Heart right ventricle (tissue), 16 donors: ENCODE results near the gene CPT1A. TPM values are rescaled to one million over a fixed set of nuclear protein-coding genes. Genes with fewer than 3 reads are reported as not detected.

Experiments used
- ATAC-seq, 8 donors: fragments of 200-7000 bp; cut with Tn5 transposase; one replicate each; pipeline ENCODE4 v1.9.1; 2020; ENCODE audit warnings: mild to moderate bottlenecking in 8 of 8, moderate library complexity in 8 of 8, moderate number of reproducible peaks in 1 of 8
- DNase-seq, 2 donors: peaks; one replicate each; pipeline ENCODE4 v3.0.0-alpha.2; 2020
- H3K27ac ChIP-seq, 10 donors: fragments of 200-600 bp; sonication (generic) in 2 of 10; one replicate each; pipeline versions ENCODE4 v1.5.0 to v1.8.0; 2020 to 2022; ENCODE audit warnings: mild to moderate bottlenecking in 3 of 10
- H3K27me3 ChIP-seq, 7 donors: fragments of 200-600 bp; one replicate each; pipeline ENCODE4 v1.8.0; 2021 to 2022; ENCODE audit warnings: mild to moderate bottlenecking in 2 of 7
- H3K36me3 ChIP-seq, 9 donors: fragments of 200-600 bp; sonication (generic) in 1 of 9; one replicate each; pipeline versions ENCODE4 v1.5.0 to v1.8.0; 2020 to 2022; ENCODE audit warnings: mild to moderate bottlenecking in 2 of 9
- H3K4me1 ChIP-seq, 9 donors: fragments of 200-600 bp; sonication (generic) in 1 of 9; one replicate each; pipeline versions ENCODE4 v1.5.0 to v1.8.0; 2020 to 2022; ENCODE audit warnings: mild to moderate bottlenecking in 4 of 9
- H3K4me3 ChIP-seq, 10 donors: fragments of 200-600 bp; sonication (generic) in 2 of 10; one replicate each; pipeline versions ENCODE4 v1.5.0 to v1.8.0; 2020 to 2022; ENCODE audit warnings: mild to moderate bottlenecking in 7 of 10, moderate library complexity in 2 of 10
- H3K9me3 ChIP-seq, 11 donors: fragments of 200-600 bp in 10 of 11; sonication (generic) in 2 of 11; one replicate each; pipeline versions ENCODE4 v1.5.0 to v1.8.0; 2013 to 2022; ENCODE audit warnings: mild to moderate bottlenecking in 2 of 11, control low read depth in 1 of 11, moderate library complexity in 1 of 11
- CTCF ChIP-seq, 9 donors: fragments of 200-600 bp; sonication (generic) in 2 of 9; IDR thresholded peaks; one replicate each; pipeline versions ENCODE4 v1.5.0 to v1.8.0; 2021 to 2022; ENCODE audit warnings: antibody characterized with exemption in 9 of 9, mild to moderate bottlenecking in 5 of 9, moderate library complexity in 1 of 9
- WGBS, 2 donors: extraction: QIAGEN DNeasy Blood & Tissue Kit; methylation state at CpG; one replicate each; pipeline ENCODE4 v1.1.7; 2013; ENCODE audit warnings: inconsistent platforms in 1 of 2; 5-methylcytosine and 5-hydroxymethylcytosine counted together
- intact Hi-C, 10 donors: fragments of 100-400 bp; cut with DNase I; formaldehyde crosslinking; loops; one replicate each; pipeline versions ENCODE4 v1.11.1 to v1.14.2; 2022
- polyA plus RNA-seq, 2 donors: library from polyadenylated mRNA; stranded (reverse); fragments of 200-250 nt; gene quantifications; one replicate each; pipeline ENCODE4 v1.2.3, GENCODE V29; 2013
- total RNA-seq, 10 donors: library from RNA; stranded (reverse); fragmentation: NEBNext Ultra II Directional in 3 of 10; extraction: Animal tissue kit (Norgen Biotek cat#: 25700) in 3 of 10; gene quantifications; one replicate each; pipeline versions ENCODE4 v1.2.1 to v1.2.4, GENCODE V29; 2021 to 2023
- donor health status: Arrhythmogenic right ventricular cardiomyopathy.
- donor health status: ischemic (EF 13 %, LVEDD 7.1; RV severe dilation, severe dysfunction).
- donor health status: healthy with polysubstance abuse.
- donor health status: DM: no; HTN: yes; CAD: no.
- donor health status: DM: no; HTN: no; CAD: no.
- donor health status: ischemic (EF 25% LVEDD 6.9; RV normal size, moderate dysfunction).
- donor health status: ischemic (EF 25% LVEDD 5.7; RV mildly dilated, moderate dysfunction).
- donor health status: healthy.
- donor health status: DM: yes; HTN: yes; CAD: no.
- donor health status: Ischemic cardiomyopathy.
- donor health status: ischemic (EF 35%, LVEDD 5.7; RV mildly dilated, moderate dysfunction).
- donor health status: nonischemic (EF 11% LVEDD 7.7; RV severe dilation, severe dysfunction).
- donor health status: DM: yes; HTN: yes; CAD: no.
- donor health status: PGD.
- donor health status: ischemic (EF 29% LVEDD 5.4; RV normal size, mild dysfunction).
- donor health status: nonischemic (EF 23%, LVEDD 6.1; RV moderate dilation, normal function).

The CPT1A gene
- total and polyA plus RNA-seq, 12 donors: 18.8 to 84.4 (median 44.2) TPM

- Histone ChIP-seq H3K36me3 (no peaks in the 10 kb centered on the region), H3K27ac (no peak overlapping the region), H3K27me3 (no peaks in the 10 kb centered on the region), H3K4me3 (no peak overlapping the region), H3K9me3 (peaks cover 0 to 8% (median 0%) of the 10 kb centered on the region in 11 donors), H3K4me1 (peaks cover 0 to 10% (median 8%) of the 10 kb centered on the region in 9 donors)
- DNase-seq (no peak), ATAC-seq (no peak)
- no peak for TF ChIP-seq CTCF (IDR thresholded peaks at IDR 0.05)
- intact Hi-C loops: no loop called here
- 92 to 94% methylated on average over 11 of the region's 11 CpGs for WGBS, 2 donors
Observed at GRCh38 chr11:68865241-68865640, 23.5 kb upstream of the CPT1A start.

GRCh38 chr11:68863553-68864265 is 22.0 kb upstream of the CPT1A start:
- 90 to 96% methylated on average over 3 of the region's 3 CpGs for WGBS, 2 donors
- no peak for DNase-seq
- Histone ChIP-seq H3K4me1 (peaks cover 0 to 2% (median 0%) of the 10 kb centered on the region in 9 donors), H3K9me3 (peaks cover 0 to 11% (median 0%) of the 10 kb centered on the region in 11 donors), H3K27ac (no peak overlapping the region), H3K4me3 (no peak overlapping the region), H3K27me3 (no peaks in the 10 kb centered on the region), H3K36me3 (no peaks in the 10 kb centered on the region)
- intact Hi-C loops: no loop called here
- ATAC-seq: no peak
- no peak for TF ChIP-seq CTCF (IDR thresholded peaks at IDR 0.05)

- no peak overlapping the region for H3K27ac ChIP-seq
- no peak overlapping the region for H3K4me3 ChIP-seq
- WGBS, 2 donors: 82 to 86% methylated on average over 6 of the region's 6 CpGs
- no peaks in the 10 kb centered on the region for H3K36me3 ChIP-seq
- ATAC-seq: no peak
- intact Hi-C loops: no loop called here
- peaks cover 0 to 11% (median 0%) of the 10 kb centered on the region in 11 donors for H3K9me3 ChIP-seq
- no peak for DNase-seq
- H3K4me1 ChIP-seq: peaks cover 0 to 3% (median 0%) of the 10 kb centered on the region in 9 donors
- no peaks in the 10 kb centered on the region for H3K27me3 ChIP-seq
- TF ChIP-seq CTCF (IDR thresholded peaks at IDR 0.05): no peak
Observed at GRCh38 chr11:68862421-68862820, 20.7 kb upstream of the CPT1A start.

GRCh38 chr11:68859123-68859522 is 17.4 kb upstream of the CPT1A start:
- WGBS, 2 donors: 86 to 88% methylated on average over 8 of the region's 8 CpGs
- ATAC-seq (no peak), DNase-seq (no peak)
- no peaks in the 10 kb centered on the region for H3K36me3 ChIP-seq
- intact Hi-C loops: loop anchor here in 1 of 10 donors (10.0 kb wide), 1 partner anchor 74 kb away; no protein-coding TSS in a partner anchor
- no peak overlapping the region for H3K4me3 ChIP-seq
- H3K9me3 ChIP-seq: peaks cover 0 to 10% (median 0%) of the 10 kb centered on the region in 11 donors
- no peak for TF ChIP-seq CTCF (IDR thresholded peaks at IDR 0.05)
- H3K4me1 ChIP-seq: peaks cover 5 to 28% (median 12%) of the 10 kb centered on the region in 9 donors
- peaks cover 0 to 15% (median 4%) of the 10 kb centered on the region in 7 donors for H3K27me3 ChIP-seq
- H3K27ac ChIP-seq: no peak overlapping the region
